ENCODE results near the gene FKBP3. TPM values are rescaled to one million over a fixed set of nuclear protein-coding genes. Genes with fewer than 3 reads are reported as not detected.
A peak's percentile ranks its signal among the peaks of the same experiment; 100 is the strongest.

Gene FKBP3
- total RNA-seq, 1 experiment from 2014 or later, result 61.7 TPM

- Mint-ChIP-seq H3K4me1 (ENCODE audit: insufficient read depth, unreplicated experiment) (no peaks in the 10 kb centered on the region), H3K27ac (ENCODE audit: low read depth, unreplicated experiment) (no peak overlapping the region), H3K4me3 (ENCODE audit: unreplicated experiment) (no peak overlapping the region), H3K9me3 (ENCODE audit: unreplicated experiment) (no peaks in the 10 kb centered on the region), H3K36me3 (ENCODE audit: insufficient read depth, unreplicated experiment) (no peaks in the 10 kb centered on the region), H3K27me3 (ENCODE audit: insufficient read depth, unreplicated experiment) (no peaks in the 10 kb centered on the region)
- no peak for DNase-seq (ENCODE audit: unreplicated experiment)
- no TSS peak for BruUV-seq (replicated peaks)
- intact Hi-C loops (cut with micrococcal nuclease), result no loop called here
- ChIA-PET CTCF (interaction anchor here (0.6 to 0.8 kb wide), 2 partner anchors 46 to 72 kb away, joined by 3 to 4 read pairs; no protein-coding TSS in a partner anchor), POLR2A (interaction anchor here (0.7 to 1.2 kb wide), 2 partner anchors 30 to 86 kb away, joined by 3 read pairs; no protein-coding TSS in a partner anchor)
- TF ChIP-seq CTCF (IDR thresholded peaks at IDR 0.05; ENCODE audit: unreplicated experiment), result no peak
Measured at GRCh38 chr14:45169906-45170305, 35.6 kb upstream of the FKBP3 start.

GRCh38 chr14:45156067-45156466 lies 21.8 kb upstream of the FKBP3 start:
- no peaks in the 10 kb centered on the region for H3K36me3 Mint-ChIP-seq (ENCODE audit: insufficient read depth, unreplicated experiment)
- CTCF ChIA-PET, result no interaction called here

GRCh38 chr14:45150386-45150890 lies 16.2 kb upstream of the FKBP3 start:
- Mint-ChIP-seq H3K9me3 (ENCODE audit: unreplicated experiment) (no peaks in the 10 kb centered on the region), H3K4me3 (ENCODE audit: unreplicated experiment) (no peak overlapping the region), H3K27ac (ENCODE audit: low read depth, unreplicated experiment) (peak overlapping the region; percentile 18), H3K4me1 (ENCODE audit: insufficient read depth, unreplicated experiment) (no peaks in the 10 kb centered on the region), H3K27me3 (ENCODE audit: insufficient read depth, unreplicated experiment) (no peaks in the 10 kb centered on the region), H3K36me3 (ENCODE audit: insufficient read depth, unreplicated experiment) (no peaks in the 10 kb centered on the region)
- intact Hi-C loops (cut with micrococcal nuclease), result no loop called here
- BruUV-seq (replicated peaks), result no TSS peak
- POLR2A ChIA-PET, result no interaction called here
- DNase-seq (ENCODE audit: unreplicated experiment), result no peak
- CTCF ChIA-PET, result interaction anchor here (0.6 to 1.1 kb wide), 2 partner anchors 10 to 45 kb away, joined by 3 read pairs; no protein-coding TSS in a partner anchor
- no peak for TF ChIP-seq CTCF (IDR thresholded peaks at IDR 0.05; ENCODE audit: unreplicated experiment)

More at GRCh38 chr14:45156067-45156466, 21.8 kb upstream of the FKBP3 start:
- no TSS peak for BruUV-seq (replicated peaks)
- H3K4me1 Mint-ChIP-seq (ENCODE audit: insufficient read depth, unreplicated experiment), result no peaks in the 10 kb centered on the region
- no peak for DNase-seq (ENCODE audit: unreplicated experiment)
- intact Hi-C loops (cut with micrococcal nuclease), result no loop called here
- H3K9me3 Mint-ChIP-seq (ENCODE audit: unreplicated experiment), result no peaks in the 10 kb centered on the region
- H3K4me3 Mint-ChIP-seq (ENCODE audit: unreplicated experiment), result no peak overlapping the region
- TF ChIP-seq CTCF (IDR thresholded peaks at IDR 0.05; ENCODE audit: unreplicated experiment), result no peak
- POLR2A ChIA-PET, result no interaction called here
- no peaks in the 10 kb centered on the region for H3K27me3 Mint-ChIP-seq (ENCODE audit: insufficient read depth, unreplicated experiment)
- no peak overlapping the region for H3K27ac Mint-ChIP-seq (ENCODE audit: low read depth, unreplicated experiment)

- DNase-seq (ENCODE audit: unreplicated experiment), result no peak
- BruUV-seq (replicated peaks), result no TSS peak
- POLR2A ChIA-PET, result no interaction called here
- no peak for TF ChIP-seq CTCF (IDR thresholded peaks at IDR 0.05; ENCODE audit: unreplicated experiment)
- Mint-ChIP-seq H3K27ac (ENCODE audit: low read depth, unreplicated experiment) (no peak overlapping the region), H3K4me3 (ENCODE audit: unreplicated experiment) (no peak overlapping the region), H3K27me3 (ENCODE audit: insufficient read depth, unreplicated experiment) (no peaks in the 10 kb centered on the region), H3K9me3 (ENCODE audit: unreplicated experiment) (no peaks in the 10 kb centered on the region), H3K4me1 (ENCODE audit: insufficient read depth, unreplicated experiment) (no peaks in the 10 kb centered on the region), H3K36me3 (ENCODE audit: insufficient read depth, unreplicated experiment) (no peaks in the 10 kb centered on the region)
- CTCF ChIA-PET, result interaction anchor here (1.1 to 1.4 kb wide), 2 partner anchors 10 to 119 kb away, joined by 3 to 6 read pairs; no protein-coding TSS in a partner anchor
- intact Hi-C loops (cut with micrococcal nuclease), result no loop called here
Measured at GRCh38 chr14:45149602-45150001, 15.3 kb upstream of the FKBP3 start.
